Tongue (tissue), 2 donors: ENCODE results near the gene DOK5. TPM values are rescaled to one million over a fixed set of nuclear protein-coding genes. Genes with fewer than 3 reads are reported as not detected.
A peak's percentile ranks its signal among the peaks of the same experiment; 100 is the strongest.

Source experiments
- DNase-seq: peaks from one replicate; pipeline ENCODE4 v3.0.0-alpha.2; 2015
- total RNA-seq: library from RNA; depleted of rRNA; stranded (reverse); fragments of >200 nt; gene quantifications from one replicate; pipeline ENCODE4 v1.2.3, GENCODE V29; 2014

DOK5 gene
- total RNA-seq, 1 donor from 2014 or later = 20.1 TPM

GRCh38 chr20:54515793-54516628 is 40.6 kb downstream of the DOK5 start:
- DNase-seq = no peak

GRCh38 chr20:54517241-54517975 is 42.0 kb downstream of the DOK5 start:
- no peak for DNase-seq

GRCh38 chr20:54524849-54525248 is 49.5 kb downstream of the DOK5 start:
- peak; percentile 44 for DNase-seq

- no peak for DNase-seq
These were observed 50.7 kb downstream of the DOK5 start for GRCh38 chr20:54525916-54526590.

- no peak for DNase-seq
These were observed 51.4 kb downstream of the DOK5 start for GRCh38 chr20:54526801-54527200.

- no peak for DNase-seq
These were observed 57.2 kb downstream of the DOK5 start for GRCh38 chr20:54532573-54532972.

GRCh38 chr20:54534101-54534500 is 58.7 kb downstream of the DOK5 start:
- no peak for DNase-seq

GRCh38 chr20:54535033-54535432 is 59.6 kb downstream of the DOK5 start:
- no peak for DNase-seq

- no peak for DNase-seq
These were observed 60.4 kb downstream of the DOK5 start for GRCh38 chr20:54535746-54536145.

GRCh38 chr20:54539521-54540046 is 64.2 kb downstream of the DOK5 start:
- no peak for DNase-seq

- DNase-seq = no peak
These were observed 68.0 kb downstream of the DOK5 start for GRCh38 chr20:54543369-54543768.

GRCh38 chr20:54545676-54546358 is 70.4 kb downstream of the DOK5 start:
- no peak for DNase-seq

- DNase-seq = no peak
These were observed 73.5 kb downstream of the DOK5 start for GRCh38 chr20:54548849-54549248.

GRCh38 chr20:54549658-54550326 is 74.4 kb downstream of the DOK5 start:
- DNase-seq = peak; percentile 51

GRCh38 chr20:54550776-54551396 is 75.5 kb downstream of the DOK5 start:
- no peak for DNase-seq

- DNase-seq = no peak
These were observed 78.6 kb downstream of the DOK5 start for GRCh38 chr20:54554006-54554405.

GRCh38 chr20:54555150-54555549 is 79.8 kb downstream of the DOK5 start:
- DNase-seq = no peak

- DNase-seq = no peak
These were observed 81.0 kb downstream of the DOK5 start for GRCh38 chr20:54556406-54556805.

GRCh38 chr20:54557806-54558590 is 82.6 kb downstream of the DOK5 start:
- no peak for DNase-seq

GRCh38 chr20:54559890-54560289 is 84.5 kb downstream of the DOK5 start:
- DNase-seq = no peak
